Astrocyte of the spinal cord (primary cell): ENCODE measurements around the gene MCTP1.

Experiments used
- DNase-seq: peaks from one replicate; pipeline ENCODE4 v3.0.0; 2011; ENCODE audit warnings: low read depth, low spot score
- H3K4me3 ChIP-seq: 2 replicates; pipeline ENCODE4 v1.5.1; 2011; ENCODE audit warnings: low read depth, mild to moderate bottlenecking, low read length, moderate library complexity
- in situ Hi-C: cut with HindIII; loops from 2 replicates; pipeline ENCODE4 v1.10.0; 2017; ENCODE audit warnings: low sequenced_read_pairs
- TF ChIP-seq, protein P1 (sequence below): IDR thresholded peaks from 2 replicates; pipeline ENCODE4 v1.5.1; 2012; ENCODE audit warnings: low read depth, mild to moderate bottlenecking, low read length, inconsistent platforms

The MCTP1 gene

DNA sequence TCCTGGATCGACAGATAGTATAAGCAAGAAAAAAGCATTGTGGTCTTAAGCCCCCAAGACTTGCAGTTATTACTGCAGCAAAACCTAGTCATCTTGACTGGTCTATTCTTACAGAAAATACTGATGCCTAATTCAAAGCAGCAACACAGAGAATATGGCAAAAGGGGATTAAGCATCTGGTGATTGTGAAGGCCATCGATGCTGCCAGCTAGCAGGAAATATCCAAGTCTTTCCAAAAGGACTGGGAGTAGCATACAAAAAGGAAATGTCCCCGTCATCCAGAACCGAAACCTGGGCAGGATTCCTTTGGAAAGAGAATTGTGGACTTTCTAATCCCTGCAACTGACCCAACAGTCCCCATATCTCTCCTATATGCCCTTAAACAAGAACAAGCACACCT lies 534.2 kb downstream of the MCTP1 start:
- DNase-seq = no peak

DNA sequence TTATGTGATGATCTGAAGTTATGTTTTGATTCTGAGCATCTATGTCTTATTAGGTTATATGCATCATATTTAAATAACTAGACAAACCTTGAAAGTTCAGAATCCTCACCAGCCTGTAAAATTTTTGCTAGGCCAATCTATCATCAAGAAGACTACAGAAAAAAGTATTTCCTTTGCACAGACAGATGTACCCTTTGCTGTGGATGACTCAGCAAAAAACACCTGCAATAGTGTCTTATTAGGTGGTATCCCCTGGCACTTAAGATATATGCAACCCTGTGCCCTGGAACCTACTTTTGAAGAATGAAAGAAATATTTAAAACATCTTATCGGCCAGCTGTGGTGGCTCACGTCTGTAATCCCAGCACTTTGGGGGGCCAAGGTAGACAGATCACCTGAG lies 535.9 kb downstream of the MCTP1 start:
- TF ChIP-seq, protein P1, sequence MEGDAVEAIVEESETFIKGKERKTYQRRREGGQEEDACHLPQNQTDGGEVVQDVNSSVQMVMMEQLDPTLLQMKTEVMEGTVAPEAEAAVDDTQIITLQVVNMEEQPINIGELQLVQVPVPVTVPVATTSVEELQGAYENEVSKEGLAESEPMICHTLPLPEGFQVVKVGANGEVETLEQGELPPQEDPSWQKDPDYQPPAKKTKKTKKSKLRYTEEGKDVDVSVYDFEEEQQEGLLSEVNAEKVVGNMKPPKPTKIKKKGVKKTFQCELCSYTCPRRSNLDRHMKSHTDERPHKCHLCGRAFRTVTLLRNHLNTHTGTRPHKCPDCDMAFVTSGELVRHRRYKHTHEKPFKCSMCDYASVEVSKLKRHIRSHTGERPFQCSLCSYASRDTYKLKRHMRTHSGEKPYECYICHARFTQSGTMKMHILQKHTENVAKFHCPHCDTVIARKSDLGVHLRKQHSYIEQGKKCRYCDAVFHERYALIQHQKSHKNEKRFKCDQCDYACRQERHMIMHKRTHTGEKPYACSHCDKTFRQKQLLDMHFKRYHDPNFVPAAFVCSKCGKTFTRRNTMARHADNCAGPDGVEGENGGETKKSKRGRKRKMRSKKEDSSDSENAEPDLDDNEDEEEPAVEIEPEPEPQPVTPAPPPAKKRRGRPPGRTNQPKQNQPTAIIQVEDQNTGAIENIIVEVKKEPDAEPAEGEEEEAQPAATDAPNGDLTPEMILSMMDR = no peak
- in situ Hi-C loops = no loop called here
- no peak overlapping the region for H3K4me3 ChIP-seq
- no peak for DNase-seq

More for the DNA sequence above, 534.2 kb downstream of the MCTP1 start:
- no peak overlapping the region for H3K4me3 ChIP-seq
- in situ Hi-C loops = no loop called here
- TF ChIP-seq, protein P1 = no peak

DNA sequence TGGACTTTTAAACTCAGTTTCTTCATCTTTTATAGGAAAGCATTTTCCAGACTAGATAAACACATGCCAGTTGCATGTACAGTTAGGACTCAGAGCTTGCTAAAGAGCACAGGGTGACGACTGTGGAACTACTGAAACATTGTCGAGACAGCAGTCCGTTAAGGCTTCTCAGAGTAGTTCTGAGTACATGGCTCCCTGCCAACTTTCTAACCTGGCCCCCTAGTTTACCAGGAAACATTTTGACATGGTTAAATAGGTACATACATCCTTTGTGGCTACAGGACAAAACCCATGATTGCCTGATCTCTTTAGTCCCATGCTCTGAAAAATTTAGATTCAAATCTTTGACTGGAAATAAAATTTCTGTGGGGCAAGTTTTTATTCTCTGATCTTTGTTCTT lies 536.7 kb downstream of the MCTP1 start:
- in situ Hi-C loops = no loop called here
- H3K4me3 ChIP-seq = no peak overlapping the region

DNA sequence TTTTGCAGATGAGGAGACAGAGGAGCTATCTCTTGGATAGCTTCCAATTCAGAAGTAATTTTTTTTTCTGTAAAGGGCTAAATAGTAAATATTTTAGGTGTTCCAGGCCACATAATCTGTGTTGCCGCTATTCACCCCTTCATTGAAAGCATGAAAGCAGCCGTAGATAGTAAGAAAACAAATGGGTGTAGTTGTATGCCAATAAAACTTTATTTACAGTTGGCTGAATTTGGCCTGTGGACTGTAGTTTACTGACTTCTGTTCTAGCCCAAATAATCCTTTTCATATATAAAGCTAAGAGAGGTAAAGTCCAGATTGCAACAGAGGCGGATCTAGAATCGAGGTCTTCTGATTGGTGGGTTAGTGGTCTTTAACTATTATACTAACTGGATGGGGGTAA lies 537.5 kb downstream of the MCTP1 start:
- in situ Hi-C loops = no loop called here
- TF ChIP-seq, protein P1 = no peak
- no peak overlapping the region for H3K4me3 ChIP-seq
- DNase-seq = no peak

More for the DNA sequence above, 536.7 kb downstream of the MCTP1 start:
- DNase-seq = no peak
- TF ChIP-seq, protein P1 = no peak

DNA sequence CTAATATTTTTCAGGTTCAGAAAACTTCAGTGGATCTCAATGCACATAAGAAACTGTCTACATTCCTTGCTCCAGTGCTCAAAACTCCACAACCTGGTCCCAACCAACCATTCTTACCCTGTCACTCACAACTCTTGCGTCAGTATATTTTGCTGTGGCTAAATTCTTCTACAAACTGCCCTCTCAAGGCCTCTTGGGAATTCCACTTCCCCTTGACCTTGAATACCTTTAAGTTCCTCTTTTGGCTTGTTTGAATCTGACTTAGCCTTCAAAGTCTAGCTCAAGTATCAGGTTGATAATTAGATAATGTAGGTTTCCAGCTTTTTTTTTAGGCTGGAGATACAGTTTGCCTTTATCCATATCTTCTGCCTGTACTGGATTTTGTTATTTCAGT lies 538.2 kb downstream of the MCTP1 start:
- DNase-seq = no peak
- TF ChIP-seq, protein P1 = no peak
- in situ Hi-C loops = no loop called here
- H3K4me3 ChIP-seq = no peak overlapping the region

DNA sequence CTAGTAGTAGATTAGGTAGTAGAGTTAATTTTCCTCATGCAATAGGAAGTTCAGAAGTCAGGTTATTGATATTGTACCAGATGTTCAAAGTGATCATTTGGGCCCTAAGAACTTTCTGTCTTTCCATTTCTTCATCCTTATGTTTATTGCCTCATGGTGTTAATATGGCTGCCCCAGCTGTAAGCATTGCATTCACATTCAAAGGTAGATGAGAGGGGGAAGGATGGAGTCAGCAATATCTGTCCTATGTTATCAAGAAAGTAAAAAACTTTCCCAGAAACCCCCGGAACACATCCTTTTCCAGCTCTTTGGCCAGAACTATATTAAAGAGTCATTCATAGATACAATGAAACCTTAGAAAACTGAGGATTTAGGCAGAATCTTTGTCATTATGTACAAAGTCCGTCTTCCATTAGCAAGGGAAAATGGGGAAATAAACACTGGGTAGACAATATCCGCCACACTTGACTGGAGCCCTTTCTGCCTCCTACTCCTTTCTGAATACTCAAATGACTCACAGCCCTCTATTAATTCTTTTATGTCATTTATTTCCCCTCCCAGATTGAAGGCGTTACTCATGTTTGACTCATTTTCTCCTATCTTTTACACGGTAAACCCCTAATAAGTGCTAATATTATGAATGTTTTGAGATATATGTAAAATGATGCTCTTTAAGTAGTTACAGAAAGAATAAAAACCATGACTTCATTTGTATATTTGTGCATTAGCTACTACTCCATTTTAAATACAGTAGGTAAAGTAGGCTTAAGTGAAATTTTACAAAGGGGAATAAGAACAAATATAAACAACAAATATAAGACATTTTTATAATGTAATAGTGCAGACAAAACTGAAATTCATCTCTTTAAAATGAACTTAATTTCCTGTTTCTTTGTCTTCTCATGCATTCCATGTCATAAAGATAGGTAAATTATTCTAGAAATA lies 538.8 kb downstream of the MCTP1 start:
- in situ Hi-C loops = no loop called here
- no peak overlapping the region for H3K4me3 ChIP-seq
- TF ChIP-seq, protein P1 = no peak
- no peak for DNase-seq
